Endothelial cell of umbilical vein (primary cell): Measurements from ENCODE around the gene TRIML2. TPM values are rescaled to one million over a fixed set of nuclear protein-coding genes. Genes with fewer than 3 reads are reported as not detected.

Source experiments
- BruUV-seq: library from RNA; stranded (reverse); fragments of 400-500 nt; replicated peaks from 2 replicates; lab custom pipeline; 2021; lab: Mats Ljungman, UMichigan
- CTCF ChIA-PET: fragments of 300-600, 350-600 bp; sonication (Branson Sonifier 250); formaldehyde crosslinking; loops from one replicate; lab custom pipeline; 2021; ENCODE audit warnings: antibody characterized with exemption, inconsistent platforms; lab: Charles Lee
- POLR2A ChIA-PET: fragments of 300-600, 350-600 bp; sonication (Branson Sonifier 250); formaldehyde crosslinking; loops from one replicate; lab custom pipeline; 2021; ENCODE audit warnings: antibody characterized with exemption, inconsistent platforms; lab: Charles Lee
- DNase-seq: peaks from one replicate; pipeline ENCODE4 v3.0.0-alpha.2; 2011; ENCODE audit warnings: low read depth, low spot score
- FAIRE-seq: peaks from 2 replicates; lab custom pipeline; 2011; peaks lifted over from hg19 to GRCh38; lab: Jason Lieb, UNC
- H2AFZ ChIP-seq: 2 replicates; pipeline ENCODE4 v1.6.0; 2012; ENCODE audit warnings: low read depth, low read length, control low read depth, inconsistent platforms
- H3K27ac ChIP-seq: 2 replicates; pipeline ENCODE4 v1.5.1; 2011; ENCODE audit warnings: low read depth, mild to moderate bottlenecking, control low read depth, low read length, moderate library complexity; ENCODE audit not compliant: insufficient read depth
- H3K27me3 ChIP-seq, 2 experiments: 2 replicates each; pipeline versions ENCODE4 v1.6.0 to v1.6.1; 2011; ENCODE audit warnings: low read length in 2 of 2, mixed read lengths in 1 of 2; ENCODE audit not compliant: control insufficient read depth in 2 of 2, insufficient read depth in 2 of 2
- H3K36me3 ChIP-seq, 2 experiments: 2 replicates in 1 of 2; 3 replicates in 1 of 2; pipeline ENCODE4 v1.5.1; 2011; ENCODE audit warnings: low read length in 2 of 2, mild to moderate bottlenecking in 1 of 2, moderate library complexity in 1 of 2; ENCODE audit not compliant: control insufficient read depth in 2 of 2, insufficient read depth in 2 of 2; ENCODE audit errors: extremely low read depth in 1 of 2
- H3K4me1 ChIP-seq: 3 replicates; pipeline ENCODE4 v1.5.1; 2011; ENCODE audit warnings: mild to moderate bottlenecking, low read length; ENCODE audit not compliant: control insufficient read depth, insufficient read depth; ENCODE audit errors: extremely low read depth
- H3K4me2 ChIP-seq: 2 replicates; pipeline ENCODE4 v1.6.1; 2011; ENCODE audit warnings: low read length, control low read depth, mixed read lengths; ENCODE audit not compliant: insufficient read depth
- H3K4me3 ChIP-seq, 3 experiments: fragments of 200-600 bp in 1 of 3; sonication (generic), shearing (Covaris generic) in 1 of 3; replicated peaks in 1 of 3; 2 replicates each; pipeline ENCODE4 v1.5.1; 2011 to 2016; ENCODE audit warnings: control low read depth in 3 of 3, low read length in 3 of 3, mild to moderate bottlenecking in 2 of 3, inconsistent platforms in 1 of 3, low read depth in 1 of 3, moderate library complexity in 1 of 3; ENCODE audit not compliant: insufficient read depth in 1 of 3
- H3K79me2 ChIP-seq: 2 replicates; pipeline ENCODE4 v1.6.0; 2012; ENCODE audit warnings: low read length, inconsistent platforms; ENCODE audit not compliant: control insufficient read depth, insufficient read depth
- H3K9ac ChIP-seq: replicated peaks from 2 replicates; pipeline ENCODE3; 2011; ENCODE audit warnings: low read length, control low read depth; ENCODE audit not compliant: insufficient read depth; ENCODE audit errors: extremely low read depth
- H3K9me1 ChIP-seq: replicated peaks from 3 replicates; pipeline ENCODE4 v1.6.0; 2011; ENCODE audit warnings: mild to moderate bottlenecking, low read length; ENCODE audit not compliant: control insufficient read depth, insufficient read depth; ENCODE audit errors: extremely low read depth
- H3K9me3 ChIP-seq: replicated peaks from 2 replicates; pipeline ENCODE4 v1.5.1; 2012; ENCODE audit warnings: low read length, inconsistent platforms; ENCODE audit not compliant: control insufficient read depth, insufficient read depth
- H4K20me1 ChIP-seq: replicated peaks from 2 replicates; pipeline ENCODE3; 2011; ENCODE audit warnings: mild to moderate bottlenecking, low read length; ENCODE audit not compliant: control insufficient read depth, insufficient read depth; ENCODE audit errors: extremely low read depth
- EZH2 ChIP-seq: IDR thresholded peaks from 2 replicates; pipeline ENCODE4 v1.6.1; 2012; ENCODE audit warnings: borderline replicate concordance, low read depth, mild to moderate bottlenecking, moderate library complexity, low read length, inconsistent platforms; ENCODE audit not compliant: severe bottlenecking
- FOS ChIP-seq: IDR thresholded peaks from 2 replicates; pipeline ENCODE4 v1.6.1; 2011; ENCODE audit warnings: mild to moderate bottlenecking, low read length, moderate library complexity, borderline replicate concordance; ENCODE audit not compliant: insufficient read depth
- GATA2 ChIP-seq: IDR thresholded peaks from 2 replicates; pipeline ENCODE4 v1.7.0; 2011; ENCODE audit warnings: low read depth, mild to moderate bottlenecking, moderate library complexity, mixed read lengths, low read length; ENCODE audit not compliant: insufficient read length, insufficient read depth
- JUN ChIP-seq: IDR thresholded peaks from 2 replicates; pipeline ENCODE4 v1.6.1; 2011; ENCODE audit warnings: borderline replicate concordance, low read depth; ENCODE audit not compliant: insufficient read length, insufficient read depth
- MYC ChIP-seq: IDR thresholded peaks from one replicate; pipeline ENCODE4 v1.6.1; 2011; ENCODE audit warnings: mild to moderate bottlenecking, low read depth, low read length
- POLR2A ChIP-seq: IDR thresholded peaks from 2 replicates; pipeline ENCODE4 v1.6.1; 2012; ENCODE audit warnings: low read depth, mild to moderate bottlenecking, control low read depth, low read length
- POLR2AphosphoS5 ChIP-seq: IDR thresholded peaks from 2 replicates; pipeline ENCODE4 v1.6.1; 2012; ENCODE audit warnings: low read depth, mild to moderate bottlenecking, control low read depth, low read length, moderate library complexity; ENCODE audit not compliant: insufficient read depth
- dilution Hi-C: fragments of 300-500 bp; cut with MboI; formaldehyde crosslinking; loops from one replicate; pipeline ENCODE4 v1.15.0; 2019; ENCODE audit warnings: low sequenced_read_pairs; ENCODE audit not compliant: extremely low pct_ligation_motif_present
- intact Hi-C: fragments of 100-400 bp; cut with micrococcal nuclease; formaldehyde crosslinking; loops from one replicate; pipeline ENCODE4 v1.10.0; 2022
- polyA plus RNA-seq, 4 experiments: library from polyadenylated mRNA; depleted of rRNA in 3 of 4; stranded (reverse) in 3 of 4; unstranded in 1 of 4; fragments of >200 nt; gene quantifications; 2 replicates each; pipeline versions ENCODE4 v1.2.1 to v1.2.3, GENCODE V29; 2011 to 2012; ENCODE audit warnings: missing spikeins in 1 of 4
- total RNA-seq: library from RNA; stranded (reverse); gene quantifications from 2 replicates; pipeline ENCODE4 v1.2.3, GENCODE V29; 2021
- TF ChIP-seq, protein P1 (sequence below): IDR thresholded peaks from 2 replicates; pipeline ENCODE4 v1.6.1; 2011; ENCODE audit not compliant: insufficient read depth, insufficient read length
- TF ChIP-seq, protein P2 (sequence below), 2 donors: IDR thresholded peaks; 1 replicate in 1 of 2; 2 replicates in 1 of 2; pipeline ENCODE4 v1.5.1; 2011; ENCODE audit warnings: low read length in 2 of 2, mild to moderate bottlenecking in 2 of 2, moderate library complexity in 2 of 2, control low read depth in 1 of 2, inconsistent platforms in 1 of 2, low read depth in 1 of 2; ENCODE audit not compliant: insufficient read depth in 1 of 2; ENCODE audit errors: extremely low read depth in 1 of 2

The TRIML2 gene
- total and polyA plus RNA-seq, 2 donors (not counting 3 experiments of a cell fraction or from before 2014, with no cell fraction given) = 0.15 TPM; not detected in 1

GRCh38 chr4:188113156-188113555 lies 3.8 kb upstream of the TRIML2 start:
- no peaks in the 10 kb centered on the region for H3K79me2 ChIP-seq
- no peak overlapping the region for H3K9ac ChIP-seq
- dilution Hi-C loops = no loop called here
- POLR2A ChIA-PET = no interaction called here
- no peaks in the 10 kb centered on the region for H4K20me1 ChIP-seq
- no peak overlapping the region for H3K4me3 ChIP-seq
- TF ChIP-seq POLR2A (no peak), EZH2 (no peak), POLR2AphosphoS5 (no peak), GATA2 (no peak), FOS (no peak), MYC (no peak), JUN (no peak)
- TF ChIP-seq, protein P1, sequence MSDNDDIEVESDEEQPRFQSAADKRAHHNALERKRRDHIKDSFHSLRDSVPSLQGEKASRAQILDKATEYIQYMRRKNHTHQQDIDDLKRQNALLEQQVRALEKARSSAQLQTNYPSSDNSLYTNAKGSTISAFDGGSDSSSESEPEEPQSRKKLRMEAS = no peak
- TF ChIP-seq, protein P2, sequence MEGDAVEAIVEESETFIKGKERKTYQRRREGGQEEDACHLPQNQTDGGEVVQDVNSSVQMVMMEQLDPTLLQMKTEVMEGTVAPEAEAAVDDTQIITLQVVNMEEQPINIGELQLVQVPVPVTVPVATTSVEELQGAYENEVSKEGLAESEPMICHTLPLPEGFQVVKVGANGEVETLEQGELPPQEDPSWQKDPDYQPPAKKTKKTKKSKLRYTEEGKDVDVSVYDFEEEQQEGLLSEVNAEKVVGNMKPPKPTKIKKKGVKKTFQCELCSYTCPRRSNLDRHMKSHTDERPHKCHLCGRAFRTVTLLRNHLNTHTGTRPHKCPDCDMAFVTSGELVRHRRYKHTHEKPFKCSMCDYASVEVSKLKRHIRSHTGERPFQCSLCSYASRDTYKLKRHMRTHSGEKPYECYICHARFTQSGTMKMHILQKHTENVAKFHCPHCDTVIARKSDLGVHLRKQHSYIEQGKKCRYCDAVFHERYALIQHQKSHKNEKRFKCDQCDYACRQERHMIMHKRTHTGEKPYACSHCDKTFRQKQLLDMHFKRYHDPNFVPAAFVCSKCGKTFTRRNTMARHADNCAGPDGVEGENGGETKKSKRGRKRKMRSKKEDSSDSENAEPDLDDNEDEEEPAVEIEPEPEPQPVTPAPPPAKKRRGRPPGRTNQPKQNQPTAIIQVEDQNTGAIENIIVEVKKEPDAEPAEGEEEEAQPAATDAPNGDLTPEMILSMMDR (IDR thresholded peaks at IDR 0.05; ENCODE audit: extremely low read depth in 1 of 2, insufficient read depth in 1 of 2, low read depth in 1 of 2, low read length in 2 of 2) = no peak
- no peaks in the 10 kb centered on the region for H3K9me1 ChIP-seq
- no TSS peak for BruUV-seq
- H3K4me2 ChIP-seq = no peak overlapping the region
- CTCF ChIA-PET = no interaction called here
- no peaks in the 10 kb centered on the region for H3K4me1 ChIP-seq
- H3K9me3 ChIP-seq = peaks cover 8% of the 10 kb centered on the region
- DNase-seq (no peak), FAIRE-seq (no peak)
- H3K27ac ChIP-seq = no peak overlapping the region
- H3K36me3 ChIP-seq = no peaks in the 10 kb centered on the region
- intact Hi-C loops = no loop called here
- H2AFZ ChIP-seq = no peak overlapping the region
- no peaks in the 10 kb centered on the region for H3K27me3 ChIP-seq
